Neural cell (in vitro differentiated cells): Measurements from ENCODE around the gene MREG.

ENCODE experiments used
- CTCF ChIP-seq: fragments of 450-650 bp; IDR thresholded peaks from 2 replicates; pipeline ENCODE4 v1.5.1; 2014; ENCODE audit warnings: antibody characterized with exemption, mild to moderate bottlenecking, moderate library complexity; ENCODE audit not compliant: poor library complexity, severe bottlenecking
- EZH2 ChIP-seq: fragments of 200-600, 300-800 bp; shearing (Covaris generic), sonication (generic); IDR thresholded peaks from 2 replicates; pipeline ENCODE4 v1.6.1; 2014; ENCODE audit warnings: antibody characterized with exemption, low read length, borderline replicate concordance, mild to moderate bottlenecking; ENCODE audit not compliant: insufficient read depth, poor library complexity, severe bottlenecking
- MXI1 ChIP-seq: fragments of 450-650 bp; conservative IDR thresholded peaks from 2 replicates; pipeline ENCODE4 v1.6.1; 2014; ENCODE audit warnings: antibody characterized with exemption, mild to moderate bottlenecking; ENCODE audit not compliant: poor library complexity, severe bottlenecking
- POLR2AphosphoS5 ChIP-seq: IDR thresholded peaks from 2 replicates; pipeline ENCODE4 v1.6.1; 2012
- RAD21 ChIP-seq: fragments of 450-650 bp; conservative IDR thresholded peaks from 2 replicates; pipeline ENCODE4 v1.6.1; 2014; ENCODE audit warnings: antibody characterized with exemption, mild to moderate bottlenecking, moderate library complexity
- REST ChIP-seq: IDR thresholded peaks from 2 replicates; pipeline ENCODE4 v1.6.1; 2012; ENCODE audit warnings: borderline replicate concordance
- SMC3 ChIP-seq: fragments of 450-650 bp; conservative IDR thresholded peaks from 2 replicates; pipeline ENCODE4 v1.6.1; 2014; ENCODE audit warnings: antibody characterized with exemption, mild to moderate bottlenecking, moderate library complexity; ENCODE audit not compliant: poor library complexity
- TAF1 ChIP-seq: IDR thresholded peaks from 2 replicates; pipeline ENCODE4 v1.6.1; 2012; ENCODE audit warnings: low read depth

GRCh38 chr2:216056739-216057138 is 43.4 kb upstream of the MREG start:
- no peak for TF ChIP-seq REST
- no peak for TF ChIP-seq CTCF
- no peak for TF ChIP-seq RAD21
- no peak for TF ChIP-seq POLR2AphosphoS5
- TF ChIP-seq EZH2: no peak
- no peak for TF ChIP-seq TAF1
- TF ChIP-seq MXI1: no peak
- TF ChIP-seq SMC3: no peak
